ENCODE results near the gene CSMD2.

CSMD2 gene

DNA sequence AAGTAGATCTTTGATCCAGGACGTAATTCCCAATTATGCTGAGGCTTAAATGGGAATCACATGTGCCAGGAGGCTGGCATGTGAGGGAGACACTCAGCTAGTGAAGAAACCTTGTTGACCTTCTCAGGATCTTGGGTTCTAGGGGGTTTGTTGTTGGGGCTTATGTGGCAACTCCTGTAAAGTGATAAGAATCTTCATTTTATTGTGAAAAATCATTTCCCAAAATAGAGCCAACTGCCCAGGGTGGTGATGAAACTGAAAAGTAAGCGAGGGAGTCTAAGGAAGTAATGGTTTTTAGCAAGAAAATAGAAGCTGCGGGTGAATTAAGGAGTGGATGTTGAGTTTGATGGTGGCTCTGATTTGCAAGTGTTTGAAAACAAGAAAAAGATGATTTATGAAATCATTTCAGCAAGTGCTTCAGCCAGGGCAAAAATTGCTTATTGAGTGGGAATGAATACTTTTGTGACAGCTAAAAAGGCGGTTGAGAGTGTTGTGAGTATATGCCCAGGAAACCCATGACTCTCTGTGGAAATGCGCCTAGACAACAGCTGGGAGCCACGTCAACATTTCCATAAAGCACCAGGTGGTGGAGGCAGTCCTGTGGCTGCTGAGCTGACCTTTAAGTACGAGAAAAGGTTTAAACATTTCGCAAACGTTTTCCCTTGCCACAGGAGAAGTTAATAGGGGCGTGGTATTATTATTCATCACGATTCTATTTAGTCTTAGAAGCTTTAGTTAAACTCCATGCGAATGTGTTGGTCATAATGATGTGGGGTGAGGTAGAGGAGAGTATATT lies 198.5 kb downstream of the CSMD2 start:
- TF ChIP-seq EP300 (IDR thresholded peaks at IDR 0.05; ENCODE audit: borderline replicate concordance): no peak
- TF ChIP-seq, protein P1, sequence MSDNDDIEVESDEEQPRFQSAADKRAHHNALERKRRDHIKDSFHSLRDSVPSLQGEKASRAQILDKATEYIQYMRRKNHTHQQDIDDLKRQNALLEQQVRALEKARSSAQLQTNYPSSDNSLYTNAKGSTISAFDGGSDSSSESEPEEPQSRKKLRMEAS (IDR thresholded peaks at IDR 0.05): no peak
- no peak for TF ChIP-seq CREB1 (IDR thresholded peaks at IDR 0.05; ENCODE audit: low read depth)
- TF ChIP-seq ZBTB7A (IDR thresholded peaks at IDR 0.05; ENCODE audit: low read depth): no peak
- no peak for TF ChIP-seq TEAD4 (IDR thresholded peaks at IDR 0.05)
- TF ChIP-seq CEBPB (IDR thresholded peaks at IDR 0.05): no peak
- no peak for TF ChIP-seq USF1 (IDR thresholded peaks at IDR 0.05)
- TF ChIP-seq TAF1 (IDR thresholded peaks at IDR 0.05; ENCODE audit: low read depth): no peak
- TF ChIP-seq NFIC (IDR thresholded peaks at IDR 0.05): no peak
- TF ChIP-seq EGR1 (IDR thresholded peaks at IDR 0.05): no peak
- no peak for TF ChIP-seq FOXM1 (IDR thresholded peaks at IDR 0.05; ENCODE audit: borderline replicate concordance, low read depth)
- TF ChIP-seq TCF12 (IDR thresholded peaks at IDR 0.05; ENCODE audit: low read depth): no peak
- TF ChIP-seq, protein P2, sequence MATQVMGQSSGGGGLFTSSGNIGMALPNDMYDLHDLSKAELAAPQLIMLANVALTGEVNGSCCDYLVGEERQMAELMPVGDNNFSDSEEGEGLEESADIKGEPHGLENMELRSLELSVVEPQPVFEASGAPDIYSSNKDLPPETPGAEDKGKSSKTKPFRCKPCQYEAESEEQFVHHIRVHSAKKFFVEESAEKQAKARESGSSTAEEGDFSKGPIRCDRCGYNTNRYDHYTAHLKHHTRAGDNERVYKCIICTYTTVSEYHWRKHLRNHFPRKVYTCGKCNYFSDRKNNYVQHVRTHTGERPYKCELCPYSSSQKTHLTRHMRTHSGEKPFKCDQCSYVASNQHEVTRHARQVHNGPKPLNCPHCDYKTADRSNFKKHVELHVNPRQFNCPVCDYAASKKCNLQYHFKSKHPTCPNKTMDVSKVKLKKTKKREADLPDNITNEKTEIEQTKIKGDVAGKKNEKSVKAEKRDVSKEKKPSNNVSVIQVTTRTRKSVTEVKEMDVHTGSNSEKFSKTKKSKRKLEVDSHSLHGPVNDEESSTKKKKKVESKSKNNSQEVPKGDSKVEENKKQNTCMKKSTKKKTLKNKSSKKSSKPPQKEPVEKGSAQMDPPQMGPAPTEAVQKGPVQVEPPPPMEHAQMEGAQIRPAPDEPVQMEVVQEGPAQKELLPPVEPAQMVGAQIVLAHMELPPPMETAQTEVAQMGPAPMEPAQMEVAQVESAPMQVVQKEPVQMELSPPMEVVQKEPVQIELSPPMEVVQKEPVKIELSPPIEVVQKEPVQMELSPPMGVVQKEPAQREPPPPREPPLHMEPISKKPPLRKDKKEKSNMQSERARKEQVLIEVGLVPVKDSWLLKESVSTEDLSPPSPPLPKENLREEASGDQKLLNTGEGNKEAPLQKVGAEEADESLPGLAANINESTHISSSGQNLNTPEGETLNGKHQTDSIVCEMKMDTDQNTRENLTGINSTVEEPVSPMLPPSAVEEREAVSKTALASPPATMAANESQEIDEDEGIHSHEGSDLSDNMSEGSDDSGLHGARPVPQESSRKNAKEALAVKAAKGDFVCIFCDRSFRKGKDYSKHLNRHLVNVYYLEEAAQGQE (IDR thresholded peaks at IDR 0.05; ENCODE audit: low read depth): no peak
- no peak for TF ChIP-seq YY1 (IDR thresholded peaks at IDR 0.05; ENCODE audit: low read depth)
- no peak for TF ChIP-seq RAD21 (IDR thresholded peaks at IDR 0.05; ENCODE audit: low read depth)

GRCh38 chr1:33965086-33965485 lies 199.9 kb downstream of the CSMD2 start:
- TF ChIP-seq USF1 (IDR thresholded peaks at IDR 0.05) (no peak), YY1 (IDR thresholded peaks at IDR 0.05; ENCODE audit: low read depth) (no peak), TCF12 (IDR thresholded peaks at IDR 0.05; ENCODE audit: low read depth) (no peak), EGR1 (IDR thresholded peaks at IDR 0.05) (no peak), CEBPB (IDR thresholded peaks at IDR 0.05) (no peak), TEAD4 (IDR thresholded peaks at IDR 0.05) (no peak)
- TF ChIP-seq, protein P1 (IDR thresholded peaks at IDR 0.05): no peak

DNA sequence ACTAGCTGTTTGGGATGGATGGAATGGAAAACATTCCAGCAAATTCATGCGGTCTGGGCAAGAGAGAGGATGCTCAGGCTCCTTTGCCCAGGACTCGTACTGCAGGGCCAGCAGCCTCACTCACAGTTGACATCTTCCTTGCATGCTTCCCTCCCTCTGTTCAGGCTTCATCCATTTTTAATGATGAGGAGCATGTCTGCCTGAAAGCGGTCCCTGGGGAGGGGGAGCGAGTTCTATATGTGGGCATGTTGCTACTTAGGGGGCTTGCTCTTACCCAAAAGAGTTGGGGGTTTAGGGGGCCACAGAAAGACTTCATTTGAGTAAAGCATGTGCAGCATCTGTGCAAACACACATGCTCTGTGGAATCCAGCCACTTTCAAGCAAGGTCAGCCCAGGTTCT lies 203.0 kb downstream of the CSMD2 start:
- no peak for TF ChIP-seq USF1 (IDR thresholded peaks at IDR 0.05)
- TF ChIP-seq ZBTB7A (IDR thresholded peaks at IDR 0.05; ENCODE audit: low read depth): no peak
- TF ChIP-seq RAD21 (IDR thresholded peaks at IDR 0.05; ENCODE audit: low read depth): no peak
- TF ChIP-seq TCF12 (IDR thresholded peaks at IDR 0.05; ENCODE audit: low read depth): no peak
- no peak for TF ChIP-seq FOXM1 (IDR thresholded peaks at IDR 0.05; ENCODE audit: borderline replicate concordance, low read depth)

- TF ChIP-seq TEAD4 (IDR thresholded peaks at IDR 0.05) (no peak), CEBPB (IDR thresholded peaks at IDR 0.05) (no peak)
- TF ChIP-seq, protein P1 (IDR thresholded peaks at IDR 0.05): no peak
Observed at GRCh38 chr1:33960188-33960895, 204.7 kb downstream of the CSMD2 start.

DNA sequence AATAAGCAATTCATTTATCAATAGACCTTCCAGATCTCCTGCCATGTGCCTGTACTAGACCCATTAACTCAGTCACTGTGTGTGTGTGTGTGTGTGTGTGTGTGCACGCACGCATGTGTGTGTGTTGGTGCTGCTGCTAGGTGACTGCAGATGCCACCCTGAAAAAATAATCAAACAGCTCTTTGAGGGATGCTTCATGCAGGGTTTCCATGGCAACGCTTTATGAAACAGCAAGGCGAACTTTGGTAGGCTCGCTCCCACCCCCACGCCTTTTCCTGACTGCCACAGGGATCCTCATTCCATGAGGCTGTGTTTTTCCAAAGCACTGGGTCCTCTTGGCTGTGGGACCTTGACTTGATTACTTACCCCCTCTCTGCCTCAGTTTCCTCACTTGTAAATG lies 207.2 kb downstream of the CSMD2 start:
- TF ChIP-seq NFIC (IDR thresholded peaks at IDR 0.05) (no peak), TCF12 (IDR thresholded peaks at IDR 0.05; ENCODE audit: low read depth) (no peak), TAF1 (IDR thresholded peaks at IDR 0.05; ENCODE audit: low read depth) (no peak), USF1 (IDR thresholded peaks at IDR 0.05) (no peak), TEAD4 (IDR thresholded peaks at IDR 0.05) (no peak), CREB1 (IDR thresholded peaks at IDR 0.05; ENCODE audit: low read depth) (no peak), FOXM1 (IDR thresholded peaks at IDR 0.05; ENCODE audit: borderline replicate concordance, low read depth) (no peak), YY1 (IDR thresholded peaks at IDR 0.05; ENCODE audit: low read depth) (no peak), RAD21 (IDR thresholded peaks at IDR 0.05; ENCODE audit: low read depth) (no peak), CEBPB (IDR thresholded peaks at IDR 0.05) (no peak)
- TF ChIP-seq, protein P2 (IDR thresholded peaks at IDR 0.05; ENCODE audit: low read depth): no peak
